Measurements from ENCODE around the gene ACACA.

Gene ACACA

GRCh38 chr17:37220607-37220953, 186.1 kb downstream of the ACACA start:
- DNase-seq, result peak; percentile 14

- no peak for DNase-seq
Measured at GRCh38 chr17:37219876-37220606, 186.6 kb downstream of the ACACA start.

- DNase-seq, result no peak
Measured at GRCh38 chr17:37218849-37219248, 187.8 kb downstream of the ACACA start.

- DNase-seq, result no peak
Measured at GRCh38 chr17:37214416-37214815, 192.2 kb downstream of the ACACA start.

DNA sequence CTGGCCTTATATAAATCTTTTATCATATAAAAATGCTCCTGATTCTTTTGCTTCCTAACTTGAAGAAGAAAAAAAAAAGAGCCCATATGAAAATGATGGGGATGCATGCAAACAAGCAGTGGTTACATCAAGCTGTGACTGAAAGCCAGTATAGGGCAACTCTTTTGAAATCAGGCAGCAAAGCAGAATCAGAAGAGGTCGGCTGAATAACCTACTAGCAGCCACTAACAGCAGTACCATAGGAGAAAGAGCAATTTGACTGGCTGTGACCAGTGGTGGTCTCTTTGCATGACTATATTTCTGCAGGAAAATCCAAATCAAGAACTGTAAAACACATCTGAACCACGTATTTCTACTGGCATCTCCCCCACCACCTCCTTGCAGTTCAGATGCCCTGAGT, 192.7 kb downstream of the ACACA start:
- no peak for DNase-seq

GRCh38 chr17:37212179-37212578, 194.5 kb downstream of the ACACA start:
- DNase-seq, result no peak

DNA sequence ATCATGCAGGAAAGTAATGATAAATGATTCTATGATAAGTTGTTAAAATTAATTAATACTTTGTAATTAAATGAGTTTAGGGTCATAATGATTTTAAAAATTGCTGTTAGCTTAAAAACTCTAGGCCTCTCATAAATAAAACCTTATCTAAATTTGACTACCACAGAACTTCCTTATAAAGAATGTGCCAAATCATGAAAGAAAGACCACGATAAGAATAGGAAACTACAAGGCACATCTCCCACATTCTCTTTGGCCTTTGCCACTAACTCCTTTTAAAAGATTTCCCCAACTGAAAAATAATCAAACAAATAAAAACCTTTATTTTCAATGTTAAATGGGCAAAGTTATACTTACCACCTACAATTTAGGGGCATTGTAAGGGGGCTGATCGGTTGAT, 195.5 kb downstream of the ACACA start:
- no peak for DNase-seq

DNA sequence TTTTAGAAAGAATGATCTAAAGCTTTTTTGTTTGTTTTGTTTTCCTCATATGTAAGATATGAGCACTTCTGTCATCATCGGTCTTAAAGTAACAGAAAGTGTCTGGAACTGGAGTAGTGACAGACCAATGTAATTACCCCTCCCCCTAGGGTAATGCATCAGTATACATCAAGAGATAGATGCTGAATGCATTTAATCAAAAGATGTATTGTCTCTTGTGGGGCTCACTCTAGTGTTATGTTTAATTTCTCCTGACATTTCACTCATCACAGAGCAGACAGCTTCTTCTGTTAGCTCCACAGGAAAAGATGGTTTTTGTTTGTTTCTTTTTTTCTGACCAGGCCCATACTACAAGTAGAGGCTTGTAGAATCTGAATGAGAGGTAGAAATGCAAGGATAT, 199.5 kb downstream of the ACACA start:
- no peak for DNase-seq

- no peak for DNase-seq
Measured at GRCh38 chr17:37206299-37206698, 200.3 kb downstream of the ACACA start.

GRCh38 chr17:37200497-37200896, 206.1 kb downstream of the ACACA start:
- no peak for DNase-seq

DNA sequence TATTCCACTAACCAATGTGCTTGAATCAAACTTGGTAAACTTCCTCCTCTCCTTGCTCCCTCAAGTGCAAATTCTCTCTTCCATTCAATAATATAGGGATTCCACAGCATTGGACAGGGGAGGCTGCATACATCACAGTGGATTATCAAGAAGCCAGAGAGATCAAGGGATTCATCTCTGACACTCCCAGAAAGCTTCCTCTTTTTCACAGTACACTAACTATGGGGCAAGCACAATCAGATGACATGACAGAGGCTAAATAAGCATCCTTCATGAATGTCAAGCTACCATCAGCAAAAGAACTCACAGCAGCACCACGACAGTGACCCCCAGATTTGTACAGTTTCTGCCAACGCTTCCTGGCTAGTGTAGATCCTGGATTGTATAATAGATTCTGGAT, 209.3 kb downstream of the ACACA start:
- DNase-seq, result no peak

- DNase-seq, result no peak
Measured at GRCh38 chr17:37194208-37194607, 212.4 kb downstream of the ACACA start.

GRCh38 chr17:37191219-37191618, 215.4 kb downstream of the ACACA start:
- DNase-seq, result no peak

DNA sequence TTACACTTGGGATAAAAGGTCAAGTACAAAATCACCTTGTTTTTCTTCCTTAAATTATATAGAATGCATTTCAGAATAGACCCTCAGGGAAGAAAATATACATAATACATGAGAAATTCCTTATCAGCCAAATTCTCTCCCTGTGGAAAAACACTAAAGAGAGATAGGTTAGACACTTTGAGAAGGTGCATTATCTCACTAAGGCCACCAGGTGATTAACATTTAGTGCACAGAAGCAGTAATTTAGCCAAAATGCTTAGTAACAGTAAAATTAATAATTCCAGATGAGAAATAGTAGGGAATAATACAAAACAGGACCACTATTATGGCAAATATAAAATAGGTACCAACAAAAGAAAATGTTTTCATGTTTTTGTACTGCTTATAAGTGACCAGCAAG, 216.1 kb downstream of the ACACA start:
- DNase-seq, result no peak

- DNase-seq, result no peak
Measured at GRCh38 chr17:37188157-37188556, 218.5 kb downstream of the ACACA start.

- DNase-seq, result no peak
Measured at GRCh38 chr17:37187262-37187661, 219.4 kb downstream of the ACACA start.

DNA sequence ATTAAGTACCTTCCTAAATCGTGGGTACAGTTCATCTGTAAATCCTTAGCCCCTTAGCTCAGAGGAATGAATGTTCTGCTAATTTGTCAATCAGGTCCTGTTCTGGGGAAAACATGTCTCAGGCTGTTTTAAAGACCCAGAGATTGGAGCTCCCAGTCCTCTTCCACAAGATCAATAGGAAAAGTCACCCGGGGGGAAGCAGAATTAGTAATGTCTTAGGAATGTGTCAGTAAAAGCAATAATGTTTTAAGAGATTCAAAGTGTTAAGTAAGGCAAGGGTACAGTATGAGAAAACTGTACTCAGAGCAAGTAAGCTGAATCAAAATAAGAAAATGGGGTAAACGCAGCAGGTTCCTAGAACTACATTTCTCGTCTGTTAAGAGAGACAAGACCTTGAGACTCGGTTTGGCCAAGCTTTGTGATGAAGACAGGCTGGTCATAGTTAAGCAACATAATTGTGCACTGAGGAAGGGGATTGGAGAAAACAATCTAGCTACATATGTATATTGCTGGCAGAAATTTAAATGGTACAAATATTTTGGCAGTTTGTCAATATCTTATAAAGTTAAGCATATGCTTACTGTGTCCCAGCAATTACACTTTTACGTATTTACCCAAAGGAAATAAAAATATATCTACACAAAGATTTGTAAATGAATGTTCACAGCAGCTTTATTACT, 223.7 kb downstream of the ACACA start:
- DNase-seq, result no peak

DNA sequence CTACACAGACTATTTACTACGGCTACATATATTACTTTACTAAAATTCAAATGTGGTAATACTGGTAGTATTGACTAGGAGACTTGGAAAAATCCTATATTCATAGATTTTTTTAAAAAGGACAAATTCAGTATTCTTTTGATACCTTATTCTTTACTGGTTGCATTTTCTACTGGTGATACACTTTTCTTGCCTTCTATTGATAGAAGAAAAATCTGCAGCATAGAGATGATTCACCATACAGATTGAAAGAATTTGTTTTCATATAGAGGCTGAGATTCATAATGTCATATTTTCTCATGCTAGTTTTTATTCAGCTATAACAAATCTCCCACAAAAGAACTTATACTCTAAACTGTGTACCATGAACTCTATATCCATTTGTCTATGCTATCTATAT, 226.3 kb downstream of the ACACA start:
- no peak for DNase-seq

DNA sequence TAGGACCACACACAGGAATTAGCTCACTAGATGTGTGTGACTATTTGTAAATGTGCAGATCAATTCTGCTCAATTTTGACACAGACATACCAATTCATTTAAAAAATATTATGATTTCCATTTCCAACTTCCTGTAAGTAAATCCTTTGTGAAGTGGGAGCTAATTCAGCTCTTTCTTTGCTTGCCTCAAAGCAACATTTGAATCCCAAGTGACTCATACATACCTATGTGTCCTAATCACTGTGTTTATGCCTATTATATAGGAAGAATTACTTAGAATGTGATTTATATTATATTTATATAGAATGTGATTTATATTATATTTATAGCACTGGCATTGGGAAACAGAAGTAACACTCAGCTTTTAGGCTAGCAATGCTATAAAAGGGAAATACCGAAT, 226.7 kb downstream of the ACACA start:
- DNase-seq, result no peak

DNA sequence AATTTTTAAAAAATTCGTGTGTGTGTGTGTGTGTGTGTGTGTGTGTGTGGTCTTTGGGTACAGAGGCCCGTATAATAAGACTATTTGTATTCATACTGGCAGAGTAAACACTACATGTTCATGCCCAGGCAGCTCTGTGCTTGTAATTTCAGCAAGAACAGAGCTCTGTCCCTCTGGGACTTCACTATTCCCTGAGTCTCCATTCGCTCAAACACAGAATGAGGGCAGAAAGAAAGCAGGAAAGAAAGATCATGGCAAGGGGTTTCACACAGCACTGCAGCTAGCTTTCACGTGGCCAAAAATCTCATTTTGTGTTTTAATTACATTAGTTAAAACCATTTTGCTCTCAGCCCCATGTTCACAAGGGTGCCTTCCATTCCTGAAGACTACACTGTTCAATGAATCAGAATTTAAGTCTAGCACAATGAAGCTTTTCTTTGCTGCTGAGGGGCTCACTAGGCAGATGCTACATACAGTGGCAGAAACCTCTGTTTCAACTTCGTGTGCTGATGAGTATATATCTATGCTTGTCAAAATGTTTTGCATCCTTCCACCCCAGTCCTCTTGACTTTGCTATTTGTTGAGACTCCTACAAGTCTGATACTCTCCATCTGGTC, 229.3 kb downstream of the ACACA start:
- peak; percentile 41 for DNase-seq

DNA sequence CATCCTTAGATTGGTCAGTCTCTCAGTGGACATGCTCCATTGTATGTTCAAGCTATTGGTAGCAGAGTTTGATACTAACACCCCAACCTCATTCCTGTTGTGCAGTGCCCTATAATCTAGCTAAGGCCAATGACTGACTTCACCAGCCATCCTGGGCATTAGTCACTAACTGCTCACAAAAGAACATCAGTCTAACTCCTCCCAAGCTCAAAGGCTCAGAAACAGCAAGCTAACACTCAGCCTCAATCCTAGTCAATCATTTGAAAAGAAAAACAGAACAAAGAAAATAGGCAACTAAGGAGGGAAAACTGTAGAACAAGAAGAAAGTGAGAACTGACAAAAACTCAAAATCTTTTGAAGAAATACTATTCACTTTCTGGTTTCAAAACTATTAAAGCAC, 229.9 kb downstream of the ACACA start:
- no peak for DNase-seq

DNA sequence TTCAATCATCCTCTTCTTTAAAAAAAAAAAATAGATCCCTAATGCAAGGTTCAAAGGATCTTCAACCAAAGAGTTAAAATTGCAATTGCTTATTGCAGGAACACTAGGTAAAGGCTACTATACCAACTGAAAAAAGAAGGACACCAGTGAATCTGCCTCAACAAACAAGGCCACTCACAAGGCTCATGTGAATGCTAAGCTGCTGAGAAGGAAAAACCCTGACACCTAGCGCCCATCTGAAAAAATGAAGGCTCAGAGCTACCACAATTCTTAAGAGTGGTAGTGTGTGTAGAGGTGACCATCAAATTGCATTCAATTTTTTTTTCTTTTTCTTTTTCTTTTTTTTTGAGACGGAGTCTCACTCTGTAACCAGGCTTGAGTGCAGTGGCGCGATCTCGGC, 232.4 kb downstream of the ACACA start:
- DNase-seq, result peak; percentile 37

DNA sequence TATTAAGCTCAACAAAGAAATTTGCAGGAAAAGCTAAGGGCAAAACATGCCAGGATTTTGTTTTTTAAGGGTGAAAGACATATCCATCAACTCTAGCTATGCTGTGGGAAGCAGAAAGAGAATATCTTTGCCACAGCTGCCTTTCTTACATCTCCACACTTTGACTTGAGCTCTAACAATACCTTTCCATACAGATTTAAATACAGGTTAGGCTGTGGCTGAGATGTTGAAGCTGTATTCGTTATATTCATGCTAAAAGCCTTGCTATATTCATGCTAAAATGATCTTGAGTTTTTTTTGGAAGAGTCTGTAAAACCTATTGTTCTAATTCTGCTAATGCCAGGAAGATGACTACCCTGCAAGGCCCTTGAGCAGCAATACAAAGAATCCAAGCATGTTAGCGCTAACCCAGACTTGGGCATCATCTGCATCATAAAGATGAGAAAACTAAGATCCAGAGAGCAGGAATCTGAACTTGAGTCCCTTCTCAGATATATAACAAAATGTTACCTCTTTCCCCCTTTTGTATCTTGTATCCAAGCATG, 235.7 kb downstream of the ACACA start:
- DNase-seq, result no peak

GRCh38 chr17:37168731-37169353, 237.8 kb downstream of the ACACA start:
- no peak for DNase-seq
